ENCODE measurements around the gene NTNG2. TPM values are rescaled to one million over a fixed set of nuclear protein-coding genes. Genes with fewer than 3 reads are reported as not detected.
A peak's percentile ranks its signal among the peaks of the same experiment; 100 is the strongest.

Gene NTNG2
- total and polyA plus RNA-seq, 9 of the 15 experiments (the other 6 are each of a cell fraction or from before 2014, with no cell fraction given): 0.01 to 0.11 (median 0.09) TPM; not detected in 6

DNA sequence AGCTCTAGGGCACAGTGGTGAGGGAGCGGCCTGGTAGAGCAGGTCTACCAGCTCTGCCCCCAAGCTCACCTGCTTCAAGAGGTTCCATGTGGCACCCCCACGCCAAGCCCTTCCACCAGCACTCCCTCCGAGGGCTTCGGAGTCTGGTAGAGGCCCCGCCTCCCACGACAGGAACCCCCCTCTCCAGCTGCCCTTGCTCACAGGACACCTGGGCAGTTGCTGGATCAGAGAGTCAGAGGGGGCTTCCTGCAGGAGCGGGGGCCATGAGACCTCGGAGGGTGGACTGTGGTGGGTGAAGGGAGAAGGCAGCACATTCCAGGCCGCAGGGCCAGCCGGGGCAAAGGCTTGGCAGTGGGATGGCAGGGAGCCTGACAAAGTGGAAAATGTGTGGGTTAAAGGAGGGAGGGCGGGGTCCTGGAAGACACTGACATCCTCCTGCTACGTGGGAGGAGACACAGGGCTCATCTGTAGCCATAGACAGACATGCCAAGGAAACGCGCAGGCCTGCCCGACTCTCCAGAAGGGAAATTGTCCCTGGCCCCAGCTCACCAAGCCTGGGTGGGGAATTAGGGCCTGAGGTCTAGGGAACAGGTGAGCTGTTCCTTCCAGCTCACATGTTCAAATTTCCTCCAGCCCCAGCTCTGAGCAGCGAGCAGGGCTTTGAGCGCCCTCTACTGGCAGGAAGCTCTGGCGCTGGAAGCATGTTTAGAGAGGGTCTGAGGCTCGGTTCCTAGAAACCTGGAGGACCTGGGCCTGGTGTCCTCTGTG is 74.2 kb downstream of the NTNG2 start (continued):
- TF ChIP-seq, protein P1, sequence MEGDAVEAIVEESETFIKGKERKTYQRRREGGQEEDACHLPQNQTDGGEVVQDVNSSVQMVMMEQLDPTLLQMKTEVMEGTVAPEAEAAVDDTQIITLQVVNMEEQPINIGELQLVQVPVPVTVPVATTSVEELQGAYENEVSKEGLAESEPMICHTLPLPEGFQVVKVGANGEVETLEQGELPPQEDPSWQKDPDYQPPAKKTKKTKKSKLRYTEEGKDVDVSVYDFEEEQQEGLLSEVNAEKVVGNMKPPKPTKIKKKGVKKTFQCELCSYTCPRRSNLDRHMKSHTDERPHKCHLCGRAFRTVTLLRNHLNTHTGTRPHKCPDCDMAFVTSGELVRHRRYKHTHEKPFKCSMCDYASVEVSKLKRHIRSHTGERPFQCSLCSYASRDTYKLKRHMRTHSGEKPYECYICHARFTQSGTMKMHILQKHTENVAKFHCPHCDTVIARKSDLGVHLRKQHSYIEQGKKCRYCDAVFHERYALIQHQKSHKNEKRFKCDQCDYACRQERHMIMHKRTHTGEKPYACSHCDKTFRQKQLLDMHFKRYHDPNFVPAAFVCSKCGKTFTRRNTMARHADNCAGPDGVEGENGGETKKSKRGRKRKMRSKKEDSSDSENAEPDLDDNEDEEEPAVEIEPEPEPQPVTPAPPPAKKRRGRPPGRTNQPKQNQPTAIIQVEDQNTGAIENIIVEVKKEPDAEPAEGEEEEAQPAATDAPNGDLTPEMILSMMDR (IDR thresholded peaks at IDR 0.05 in 2 of 3, conservative IDR thresholded peaks at IDR 0.05 in 1 of 3; ENCODE audit: insufficient read depth in 2 of 3, low read depth in 1 of 3, low read length in 3 of 3): peak; percentile 89 to 97 (median 95)
- TF ChIP-seq, protein P2, sequence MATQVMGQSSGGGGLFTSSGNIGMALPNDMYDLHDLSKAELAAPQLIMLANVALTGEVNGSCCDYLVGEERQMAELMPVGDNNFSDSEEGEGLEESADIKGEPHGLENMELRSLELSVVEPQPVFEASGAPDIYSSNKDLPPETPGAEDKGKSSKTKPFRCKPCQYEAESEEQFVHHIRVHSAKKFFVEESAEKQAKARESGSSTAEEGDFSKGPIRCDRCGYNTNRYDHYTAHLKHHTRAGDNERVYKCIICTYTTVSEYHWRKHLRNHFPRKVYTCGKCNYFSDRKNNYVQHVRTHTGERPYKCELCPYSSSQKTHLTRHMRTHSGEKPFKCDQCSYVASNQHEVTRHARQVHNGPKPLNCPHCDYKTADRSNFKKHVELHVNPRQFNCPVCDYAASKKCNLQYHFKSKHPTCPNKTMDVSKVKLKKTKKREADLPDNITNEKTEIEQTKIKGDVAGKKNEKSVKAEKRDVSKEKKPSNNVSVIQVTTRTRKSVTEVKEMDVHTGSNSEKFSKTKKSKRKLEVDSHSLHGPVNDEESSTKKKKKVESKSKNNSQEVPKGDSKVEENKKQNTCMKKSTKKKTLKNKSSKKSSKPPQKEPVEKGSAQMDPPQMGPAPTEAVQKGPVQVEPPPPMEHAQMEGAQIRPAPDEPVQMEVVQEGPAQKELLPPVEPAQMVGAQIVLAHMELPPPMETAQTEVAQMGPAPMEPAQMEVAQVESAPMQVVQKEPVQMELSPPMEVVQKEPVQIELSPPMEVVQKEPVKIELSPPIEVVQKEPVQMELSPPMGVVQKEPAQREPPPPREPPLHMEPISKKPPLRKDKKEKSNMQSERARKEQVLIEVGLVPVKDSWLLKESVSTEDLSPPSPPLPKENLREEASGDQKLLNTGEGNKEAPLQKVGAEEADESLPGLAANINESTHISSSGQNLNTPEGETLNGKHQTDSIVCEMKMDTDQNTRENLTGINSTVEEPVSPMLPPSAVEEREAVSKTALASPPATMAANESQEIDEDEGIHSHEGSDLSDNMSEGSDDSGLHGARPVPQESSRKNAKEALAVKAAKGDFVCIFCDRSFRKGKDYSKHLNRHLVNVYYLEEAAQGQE (IDR thresholded peaks at IDR 0.05; ENCODE audit: borderline replicate concordance): peak; percentile 66
- TF ChIP-seq, protein P2 (CRISPR knock-in tag; IDR thresholded peaks at IDR 0.05; ENCODE audit: low read depth): no peak
- TF ChIP-seq ESRRB (CRISPR knock-in tag; IDR thresholded peaks at IDR 0.05; ENCODE audit: borderline replicate concordance): no peak
- no peak for TF ChIP-seq FOXK2 (conservative IDR thresholded peaks at IDR 0.05 in 1 of 2, IDR thresholded peaks at IDR 0.05 in 1 of 2; ENCODE audit: low read depth in 2 of 2)
